Gastroesophageal sphincter (tissue), 4 donors: Measurements from ENCODE around the gene KCNA1. TPM values are rescaled to one million over a fixed set of nuclear protein-coding genes. Genes with fewer than 3 reads are reported as not detected.
"Not testable (repeated sequence)": the region's sequence is repeated elsewhere in the genome, so short reads cannot be mapped to it uniquely, and the experiment has no call there.

Experiments used
- ATAC-seq: fragments of 150-250 bp; one replicate; pipeline ENCODE4 v1.9.1; 2016; ENCODE audit warnings: mild to moderate bottlenecking, moderate library complexity
- H3K27ac ChIP-seq, 4 donors: fragments of 200-600 bp; sonication (generic) in 3 of 4; 1 replicate in 3 of 4; 2 replicates in 1 of 4; pipeline ENCODE4 v1.5.1; 2016 to 2019
- H3K27me3 ChIP-seq: fragments of 200-600 bp; sonication (generic); one replicate; pipeline ENCODE4 v1.5.1; 2019
- H3K36me3 ChIP-seq, 2 donors: fragments of 200-600 bp; sonication (generic); one replicate each; pipeline ENCODE4 v1.5.1; 2019; ENCODE audit warnings: control low read depth in 1 of 2
- H3K4me1 ChIP-seq, 3 donors: fragments of 200-600 bp; sonication (generic); 1 replicate in 2 of 3; 2 replicates in 1 of 3; pipeline ENCODE4 v1.5.1; 2016 to 2019; ENCODE audit warnings: control low read depth in 2 of 3
- H3K4me3 ChIP-seq, 2 donors: fragments of 200-600 bp; sonication (generic); one replicate each; pipeline ENCODE4 v1.5.1; 2019; ENCODE audit warnings: mild to moderate bottlenecking in 1 of 2, moderate library complexity in 1 of 2
- H3K9me3 ChIP-seq, 3 donors: fragments of 200-600 bp; sonication (generic); one replicate each; pipeline ENCODE4 v1.5.1; 2017 to 2019; ENCODE audit warnings: control low read depth in 2 of 3
- EP300 ChIP-seq: sonication (generic); formaldehyde crosslinking; IDR thresholded peaks from one replicate; pipeline ENCODE4 v1.6.1; 2017; ENCODE audit warnings: antibody characterized with exemption, mild to moderate bottlenecking
- POLR2A ChIP-seq, 2 donors: fragments of 450-650 bp; IDR thresholded peaks; one replicate each; pipeline ENCODE4 v1.6.1; 2017; ENCODE audit warnings: antibody characterized with exemption in 2 of 2, mild to moderate bottlenecking in 2 of 2, moderate library complexity in 1 of 2
- POLR2AphosphoS5 ChIP-seq: sonication (generic); formaldehyde crosslinking; IDR thresholded peaks from one replicate; pipeline ENCODE4 v1.6.1; 2017; ENCODE audit warnings: antibody characterized with exemption
- whole genome bisulfite sequencing, 2 donors: methylation state at CpG; one replicate each; pipeline ENCODE4 v1.1.5; 2018; ENCODE audit warnings: low coverage in 1 of 2; 5-methylcytosine and 5-hydroxymethylcytosine counted together
- total RNA-seq, 4 donors: library from RNA; depleted of rRNA; stranded (reverse); fragments of >200 nt; gene quantifications; one replicate each; pipeline ENCODE4 v1.1.0, GENCODE V29; 2016
- TF ChIP-seq, protein P1 (sequence below), 4 experiments: fragments of 200-600 bp in 2 of 4; fragments of 450-650 bp in 2 of 4; sonication (generic) in 1 of 4; IDR thresholded peaks; one replicate each; pipeline ENCODE4 v1.5.1; 2017 to 2019; ENCODE audit warnings: antibody characterized with exemption in 4 of 4, mild to moderate bottlenecking in 2 of 4, moderate library complexity in 2 of 4

Gene KCNA1
- total RNA-seq, 4 donors from 2014 or later = 0.08 to 0.13 TPM; not detected in 2

DNA sequence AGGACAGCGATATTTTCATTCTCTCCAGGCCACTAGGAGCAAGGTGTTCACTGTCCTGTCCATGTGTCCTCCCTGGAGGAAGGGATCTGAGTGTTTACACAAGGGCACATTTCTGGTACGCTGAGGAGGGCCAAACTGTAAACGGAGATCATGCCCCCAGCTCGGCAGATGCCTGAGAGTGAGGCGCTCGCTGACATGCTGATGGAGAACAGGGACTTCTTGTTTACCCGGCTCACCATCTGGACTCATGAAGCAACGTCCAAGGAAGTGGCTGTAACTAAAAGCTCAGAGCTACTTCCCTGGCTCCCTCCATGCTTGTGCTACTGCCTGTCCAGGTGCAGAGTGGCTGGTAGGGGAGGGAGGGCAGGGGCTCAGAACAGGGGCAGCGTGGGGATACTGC is 43.4 kb upstream of the KCNA1 start:
- H3K27me3 ChIP-seq = peaks cover 51% of the 10 kb centered on the region
- peak; percentile 62 for ATAC-seq
- WGBS, 2 donors = 16 to 50% methylated on average over 1 to 5 of the region's 9 CpGs
- H3K27ac ChIP-seq = no peak overlapping the region
- H3K4me1 ChIP-seq = peaks cover 0 to 6% (median 0%) of the 10 kb centered on the region in 3 donors
- no peak overlapping the region for H3K4me3 ChIP-seq
- H3K9me3 ChIP-seq = no peaks in the 10 kb centered on the region
- H3K36me3 ChIP-seq = no peaks in the 10 kb centered on the region
- TF ChIP-seq POLR2AphosphoS5 = peak; percentile 47
- TF ChIP-seq POLR2A (IDR thresholded peaks at IDR 0.05) = no peak

DNA sequence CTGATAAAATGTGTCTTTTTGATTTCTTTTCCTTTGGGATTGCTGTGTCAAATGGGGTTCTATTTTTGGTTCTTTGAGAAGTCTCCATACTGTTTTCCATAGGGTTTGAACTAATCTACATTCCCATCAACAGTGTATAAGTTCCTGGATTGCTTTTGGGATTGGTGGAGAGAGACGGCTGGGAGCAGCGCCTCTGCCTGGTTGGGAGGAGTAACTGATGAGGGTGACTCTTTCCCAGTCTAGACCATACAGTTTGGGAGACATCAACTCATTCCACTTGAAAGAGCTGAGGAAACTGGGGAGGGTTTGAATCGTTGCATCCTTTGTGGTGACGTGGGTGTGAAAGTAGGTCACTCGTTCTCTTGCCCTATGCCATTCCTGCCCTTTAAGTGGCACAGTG is 42.3 kb upstream of the KCNA1 start:
- TF ChIP-seq POLR2A (IDR thresholded peaks at IDR 0.05) = no peak
- Histone ChIP-seq H3K27ac (no peak overlapping the region), H3K4me3 (no peak overlapping the region), H3K27me3 (peaks cover 59% of the 10 kb centered on the region), H3K9me3 (no peaks in the 10 kb centered on the region), H3K36me3 (no peaks in the 10 kb centered on the region), H3K4me1 (peaks cover 0 to 6% (median 0%) of the 10 kb centered on the region in 3 donors)
- 81 to 89% methylated on average over 3 of the region's 5 CpGs for WGBS, 2 donors
- ATAC-seq = no peak

DNA sequence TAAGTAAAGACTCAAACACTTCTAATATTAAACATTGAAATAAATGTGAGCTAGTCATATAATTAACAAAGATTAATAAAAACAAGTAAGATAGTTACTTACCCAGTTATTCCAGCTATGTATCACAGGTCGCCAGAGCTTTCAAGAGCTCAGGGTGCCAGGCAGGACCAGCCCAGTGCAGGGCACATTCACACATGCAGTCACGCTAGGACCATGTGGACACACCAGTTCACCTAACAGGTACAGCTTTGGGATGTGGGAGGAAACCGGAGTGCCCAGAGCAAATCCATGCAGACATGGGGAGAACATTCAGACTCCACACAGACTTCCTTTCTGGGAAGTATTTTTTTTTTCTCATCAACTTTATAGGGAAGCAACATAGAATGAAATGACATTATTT is 39.3 kb upstream of the KCNA1 start:
- WGBS, 2 donors = 96% methylated on average over 3 of the region's 3 CpGs
- H3K4me3 ChIP-seq = no peak overlapping the region
- TF ChIP-seq, protein P1, sequence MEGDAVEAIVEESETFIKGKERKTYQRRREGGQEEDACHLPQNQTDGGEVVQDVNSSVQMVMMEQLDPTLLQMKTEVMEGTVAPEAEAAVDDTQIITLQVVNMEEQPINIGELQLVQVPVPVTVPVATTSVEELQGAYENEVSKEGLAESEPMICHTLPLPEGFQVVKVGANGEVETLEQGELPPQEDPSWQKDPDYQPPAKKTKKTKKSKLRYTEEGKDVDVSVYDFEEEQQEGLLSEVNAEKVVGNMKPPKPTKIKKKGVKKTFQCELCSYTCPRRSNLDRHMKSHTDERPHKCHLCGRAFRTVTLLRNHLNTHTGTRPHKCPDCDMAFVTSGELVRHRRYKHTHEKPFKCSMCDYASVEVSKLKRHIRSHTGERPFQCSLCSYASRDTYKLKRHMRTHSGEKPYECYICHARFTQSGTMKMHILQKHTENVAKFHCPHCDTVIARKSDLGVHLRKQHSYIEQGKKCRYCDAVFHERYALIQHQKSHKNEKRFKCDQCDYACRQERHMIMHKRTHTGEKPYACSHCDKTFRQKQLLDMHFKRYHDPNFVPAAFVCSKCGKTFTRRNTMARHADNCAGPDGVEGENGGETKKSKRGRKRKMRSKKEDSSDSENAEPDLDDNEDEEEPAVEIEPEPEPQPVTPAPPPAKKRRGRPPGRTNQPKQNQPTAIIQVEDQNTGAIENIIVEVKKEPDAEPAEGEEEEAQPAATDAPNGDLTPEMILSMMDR (IDR thresholded peaks at IDR 0.05) = no peak
- no peak for TF ChIP-seq POLR2A (IDR thresholded peaks at IDR 0.05)
- no peak for TF ChIP-seq POLR2AphosphoS5
- TF ChIP-seq EP300 = no peak
- H3K27me3 ChIP-seq = peaks cover 48% of the 10 kb centered on the region
- peaks cover 0 to 6% (median 0%) of the 10 kb centered on the region in 3 donors for H3K4me1 ChIP-seq
- ATAC-seq = no peak
- H3K9me3 ChIP-seq = no peaks in the 10 kb centered on the region
- H3K36me3 ChIP-seq = no peaks in the 10 kb centered on the region
- no peak overlapping the region for H3K27ac ChIP-seq

DNA sequence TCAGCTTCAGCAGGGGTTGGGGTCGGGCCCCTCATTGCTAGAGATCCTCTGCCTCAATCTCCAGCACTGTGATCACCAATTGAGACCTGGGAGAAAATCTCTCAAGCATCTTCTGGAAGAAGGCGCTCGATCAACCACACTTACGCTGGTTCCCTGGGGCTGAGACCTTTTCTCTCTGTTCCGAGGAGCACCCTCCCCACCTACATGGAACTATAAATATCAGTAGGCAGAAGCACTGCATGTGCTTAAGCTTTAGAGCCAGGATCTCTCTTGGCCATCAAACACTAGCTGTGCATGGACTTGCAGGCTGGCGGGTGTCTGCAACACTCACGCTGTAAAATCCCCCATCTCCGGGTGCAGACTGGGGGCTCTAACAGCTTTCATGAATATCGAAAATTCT is 38.2 kb upstream of the KCNA1 start:
- Histone ChIP-seq H3K4me3 (no peak overlapping the region), H3K27ac (no peak overlapping the region), H3K4me1 (peaks cover 0 to 4% (median 0%) of the 10 kb centered on the region in 3 donors), H3K27me3 (peaks cover 45% of the 10 kb centered on the region), H3K9me3 (no peaks in the 10 kb centered on the region), H3K36me3 (no peaks in the 10 kb centered on the region)
- no peak for TF ChIP-seq EP300
- TF ChIP-seq, protein P1 (IDR thresholded peaks at IDR 0.05) = no peak
- TF ChIP-seq POLR2AphosphoS5 = no peak
- TF ChIP-seq POLR2A (IDR thresholded peaks at IDR 0.05) = no peak
- 83 to 87% methylated on average over 4 to 6 of the region's 9 CpGs for WGBS, 2 donors
- ATAC-seq = no peak

DNA sequence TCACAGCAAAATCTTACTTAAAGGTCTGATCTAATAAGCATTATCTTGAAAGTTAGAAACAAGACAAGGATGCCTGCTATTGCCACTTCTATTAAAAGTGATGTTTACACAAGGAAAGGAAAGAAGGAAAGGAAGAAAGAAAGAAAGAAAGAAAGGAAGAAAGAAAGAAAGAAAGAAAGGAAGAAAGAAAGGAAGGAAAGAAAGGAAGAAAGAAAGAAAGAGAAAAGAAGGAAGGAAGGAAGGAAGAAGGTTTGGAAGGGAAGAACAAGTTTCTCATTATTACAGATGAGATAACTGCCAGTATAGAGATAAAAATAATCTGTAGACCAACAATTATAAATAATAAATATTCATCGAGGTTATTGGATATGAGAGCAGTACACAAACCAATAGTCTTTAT is 35.8 kb upstream of the KCNA1 start:
- no peak overlapping the region for H3K27ac ChIP-seq
- 65 to 67% methylated on average over 1 of the region's 1 CpG for WGBS, 2 donors
- TF ChIP-seq POLR2AphosphoS5 (no peak), POLR2A (IDR thresholded peaks at IDR 0.05) (no peak), EP300 (no peak)
- TF ChIP-seq, protein P1 (IDR thresholded peaks at IDR 0.05) = no peak
- no peaks in the 10 kb centered on the region for H3K36me3 ChIP-seq
- H3K4me3 ChIP-seq = no peak overlapping the region
- H3K9me3 ChIP-seq = no peaks in the 10 kb centered on the region
- H3K27me3 ChIP-seq = peaks cover 26% of the 10 kb centered on the region
- ATAC-seq = no peak
- no peaks in the 10 kb centered on the region for H3K4me1 ChIP-seq

DNA sequence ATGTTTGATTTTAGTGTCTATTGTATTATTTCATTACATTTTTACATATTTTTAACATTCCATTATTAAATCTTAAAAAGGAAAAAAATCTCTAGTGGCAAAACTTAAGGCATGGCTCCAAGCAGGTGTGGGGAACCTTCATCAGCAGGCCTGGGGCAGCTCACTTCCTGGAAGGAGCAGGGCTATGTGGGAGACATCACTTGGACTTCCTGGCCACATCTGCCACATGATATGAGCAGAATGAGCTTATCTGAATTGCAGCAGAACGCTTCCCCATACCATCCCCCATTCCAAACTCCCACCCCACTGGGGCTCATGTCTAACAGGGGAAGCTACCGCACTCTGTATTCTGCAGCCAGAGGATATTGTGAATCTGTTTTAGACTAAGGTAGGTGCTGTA is 35.0 kb upstream of the KCNA1 start:
- ATAC-seq = no peak
- Histone ChIP-seq H3K4me3 (no peak overlapping the region), H3K27me3 (peaks cover 23% of the 10 kb centered on the region), H3K9me3 (peaks cover 0 to 5% (median 0%) of the 10 kb centered on the region in 3 donors), H3K36me3 (no peaks in the 10 kb centered on the region), H3K27ac (no peak overlapping the region), H3K4me1 (no peaks in the 10 kb centered on the region)
- WGBS, 2 donors = 43% methylated on average over 1 of the region's 2 CpGs; no CpG with 5 or more reads in 1 of the 2 donors
- no peak for TF ChIP-seq POLR2AphosphoS5
- TF ChIP-seq EP300 = no peak
- TF ChIP-seq, protein P1 (IDR thresholded peaks at IDR 0.05) = no peak
- TF ChIP-seq POLR2A (IDR thresholded peaks at IDR 0.05) = no peak

DNA sequence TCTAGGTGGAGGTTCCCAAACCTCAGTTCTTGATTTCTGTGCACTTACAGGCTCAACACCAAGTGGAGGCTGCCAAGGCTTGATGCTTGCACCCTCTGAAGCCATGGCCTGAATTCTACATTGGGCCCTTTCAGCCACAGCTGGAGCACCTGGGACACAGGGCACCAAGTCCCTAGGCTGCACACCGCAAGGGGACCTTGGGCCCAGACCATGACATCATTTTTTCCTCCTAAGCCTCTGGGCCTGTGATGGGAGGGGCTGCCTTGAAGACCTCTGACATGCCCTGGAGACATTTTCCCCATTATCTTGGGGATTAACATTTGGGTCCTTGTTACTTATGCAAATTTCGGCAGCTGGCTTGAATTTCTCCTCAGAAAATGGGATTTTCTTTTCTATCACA is 30.2 kb upstream of the KCNA1 start:
- H3K4me1 ChIP-seq, ATAC-seq, H3K27ac ChIP-seq, H3K4me3 ChIP-seq, H3K36me3 ChIP-seq, H3K9me3 ChIP-seq: not testable (repeated sequence)
- peaks cover 11% of the 10 kb centered on the region for H3K27me3 ChIP-seq
- WGBS, 2 donors = 88 to 92% methylated on average over 1 to 2 of the region's 2 CpGs
